GM23338 (cell line): ENCODE data around the gene DST. TPM values are rescaled to one million over a fixed set of nuclear protein-coding genes. Genes with fewer than 3 reads are reported as not detected.

Experiments
- ATAC-seq: fragments of 200-7000 bp; cut with Tn5 transposase; 3 replicates; pipeline ENCODE4 v1.9.1; 2020
- DNase-seq: peaks from one replicate; pipeline ENCODE4 v3.0.0-alpha.2; 2015; ENCODE audit warnings: low spot score
- H2AFZ ChIP-seq: fragments of 200-600 bp; sonication (generic); 2 replicates; pipeline ENCODE4 v1.8.0; 2016; ENCODE audit warnings: antibody characterized with exemption, mild to moderate bottlenecking, moderate library complexity
- H3F3A ChIP-seq: fragments of 200-600 bp; sonication (generic); replicated peaks from 2 replicates; pipeline ENCODE4 v1.8.0; 2017; ENCODE audit warnings: antibody characterized with exemption, mixed run types, low read depth
- H3K27ac ChIP-seq: fragments of 200-600 bp; sonication (generic); 2 replicates; pipeline ENCODE4 v1.6.1; 2016; ENCODE audit warnings: low read depth
- H3K27me3 ChIP-seq: fragments of 200-600 bp; sonication (generic); 2 replicates; pipeline ENCODE4 v1.8.0; 2016; ENCODE audit warnings: mild to moderate bottlenecking, mixed run types, moderate library complexity; ENCODE audit not compliant: insufficient read depth
- H3K36me3 ChIP-seq: fragments of 200-600 bp; sonication (generic); 2 replicates; pipeline ENCODE4 v1.8.0; 2016; ENCODE audit warnings: mild to moderate bottlenecking; ENCODE audit not compliant: insufficient read depth
- H3K4me1 ChIP-seq: fragments of 200-600 bp; sonication (generic); 2 replicates; pipeline ENCODE4 v1.8.0; 2016; ENCODE audit warnings: mild to moderate bottlenecking, moderate library complexity; ENCODE audit not compliant: insufficient read depth
- H3K4me2 ChIP-seq: fragments of 200-600 bp; sonication (generic); 2 replicates; pipeline ENCODE4 v1.7.1; 2017; ENCODE audit warnings: mixed run types
- H3K4me3 ChIP-seq: fragments of 200-600 bp; sonication (generic); 2 replicates; pipeline ENCODE4 v1.6.1; 2016; ENCODE audit warnings: mixed run types
- H3K79me2 ChIP-seq: fragments of 200-600 bp; sonication (generic); replicated peaks from 2 replicates; pipeline ENCODE4 v1.8.0; 2017; ENCODE audit warnings: mild to moderate bottlenecking; ENCODE audit not compliant: insufficient read depth
- H3K9me2 ChIP-seq: fragments of 200-600 bp; sonication (generic); 2 replicates; pipeline ENCODE4 v1.8.0; 2017; ENCODE audit not compliant: insufficient read depth
- H4K20me1 ChIP-seq: fragments of 200-600 bp; sonication (generic); replicated peaks from 2 replicates; pipeline ENCODE4 v1.8.0; 2017; ENCODE audit warnings: mild to moderate bottlenecking; ENCODE audit not compliant: insufficient read depth
- H3K27ac Mint-ChIP-seq: 2 replicates; pipeline ENCODE4 v1.8.0; 2020; ENCODE audit warnings: inconsistent platforms, mild to moderate bottlenecking, moderate library complexity, mixed read lengths
- H3K27me3 Mint-ChIP-seq: 3 replicates; pipeline ENCODE4 v1.8.0; 2022; ENCODE audit warnings: low read depth, mild to moderate bottlenecking, moderate library complexity, mixed read lengths, inconsistent platforms; ENCODE audit not compliant: insufficient read depth, poor library complexity
- H3K36me3 Mint-ChIP-seq: 3 replicates; pipeline ENCODE4 v1.8.0; 2021; ENCODE audit warnings: low read depth, mild to moderate bottlenecking, inconsistent platforms, moderate library complexity, mixed read lengths
- H3K4me1 Mint-ChIP-seq: 3 replicates; pipeline ENCODE4 v1.8.0; 2020; ENCODE audit warnings: mild to moderate bottlenecking, inconsistent platforms, mixed read lengths
- H3K4me3 Mint-ChIP-seq: 3 replicates; pipeline ENCODE4 v1.8.0; 2021; ENCODE audit warnings: moderate library complexity, mild to moderate bottlenecking, inconsistent platforms, mixed read lengths
- H3K9me3 Mint-ChIP-seq: 3 replicates; pipeline ENCODE4 v1.8.0; 2020; ENCODE audit warnings: moderate library complexity, mild to moderate bottlenecking, inconsistent platforms, mixed read lengths
- CREB1 ChIP-seq: fragments of 250-450 bp; sonication (Bioruptor Pico); IDR thresholded peaks from 2 replicates; pipeline ENCODE4 v1.5.0; 2020; ENCODE audit warnings: low read depth, mild to moderate bottlenecking, moderate library complexity
- CTCF ChIP-seq, 2 experiments: fragments of 200-600 bp in 1 of 2; sonication (generic) in 1 of 2; conservative IDR thresholded peaks; 2 replicates each; pipeline versions ENCODE4 v1.5.1 to v1.6.1; 2016 to 2017; ENCODE audit warnings: antibody characterized with exemption in 2 of 2, low read depth in 2 of 2, mild to moderate bottlenecking in 2 of 2, moderate library complexity in 1 of 2
- ETS1 ChIP-seq: IDR thresholded peaks from 2 replicates; pipeline ENCODE4 v1.6.1; 2016; ENCODE audit warnings: antibody characterized with exemption
- EZH2 ChIP-seq: fragments of 200-600 bp; sonication (generic); IDR thresholded peaks from one replicate; pipeline ENCODE4 v1.8.0; 2017; ENCODE audit warnings: antibody characterized with exemption, mild to moderate bottlenecking, low read depth; ENCODE audit not compliant: unreplicated experiment
- JUNB ChIP-seq: IDR thresholded peaks from one replicate; pipeline ENCODE4 v1.6.1; 2016; ENCODE audit warnings: antibody characterized with exemption; ENCODE audit not compliant: unreplicated experiment
- NANOG ChIP-seq: IDR thresholded peaks from 2 replicates; pipeline ENCODE4 v1.6.1; 2016; ENCODE audit warnings: antibody characterized with exemption, borderline replicate concordance
- ZNF114 ChIP-seq: fragments of 250-450 bp; sonication (Bioruptor Pico); IDR thresholded peaks from 2 replicates; pipeline ENCODE4 v1.5.0; 2020; ENCODE audit warnings: mild to moderate bottlenecking, moderate library complexity
- ZNF462 ChIP-seq: fragments of 250-450 bp; sonication (Bioruptor Pico); IDR thresholded peaks from 2 replicates; pipeline ENCODE4 v1.5.0; 2020; ENCODE audit warnings: mild to moderate bottlenecking, moderate library complexity
- polyA plus RNA-seq: library from polyadenylated mRNA; unstranded; fragments of >200 nt; fragmentation: Nextera tagmentation; extraction: Ambion mirVana; gene quantifications from 2 replicates; pipeline ENCODE4 v1.2.1, GENCODE V29; 2016
- total RNA-seq: library from RNA; depleted of rRNA; stranded (reverse); fragments of >200 nt; shearing (Covaris generic); gene quantifications from 2 replicates; pipeline ENCODE4 v1.2.3, GENCODE V29; 2014

Gene DST
- total and polyA plus RNA-seq, 2 experiments from 2014 or later = 88.7 to 188 TPM

- Histone ChIP-seq H3K4me2 (no peak overlapping the region), H2AFZ (no peak overlapping the region), H3K9me2 (peaks cover 4% of the 10 kb centered on the region; the same call in 1 of the 2 replicates), H3K27me3 (no peaks in the 10 kb centered on the region), H3F3A (no peaks in the 10 kb centered on the region), H3K79me2 (no peaks in the 10 kb centered on the region), H4K20me1 (no peaks in the 10 kb centered on the region), H3K4me3 (no peak overlapping the region), H3K36me3 (no peaks in the 10 kb centered on the region), H3K4me1 (no peaks in the 10 kb centered on the region), H3K27ac (no peak overlapping the region)
- peaks cover 22% of the 10 kb centered on the region for H3K9me3 Mint-ChIP-seq
- peaks cover 8% of the 10 kb centered on the region; the same call in 2 of the 3 replicates for H3K36me3 Mint-ChIP-seq
- no peak for TF ChIP-seq EZH2
- no peak for TF ChIP-seq ETS1
- no peak for TF ChIP-seq ZNF462 (CRISPR knock-in tag)
- no peak for TF ChIP-seq ZNF114 (CRISPR knock-in tag)
- TF ChIP-seq CREB1 (CRISPR knock-in tag) = no peak
- TF ChIP-seq CTCF (conservative IDR thresholded peaks at IDR 0.05; ENCODE audit: low read depth in 2 of 2) = no peak
- no peak for TF ChIP-seq NANOG
- TF ChIP-seq JUNB = no peak
- H3K4me1 Mint-ChIP-seq = no peaks in the 10 kb centered on the region
- H3K27me3 Mint-ChIP-seq = peaks cover 5% of the 10 kb centered on the region
- no peak overlapping the region for H3K4me3 Mint-ChIP-seq
- no peak overlapping the region for H3K27ac Mint-ChIP-seq
- DNase-seq (no peak), ATAC-seq (no peak)
Measured at GRCh38 chr6:56437171-56437900, 205.4 kb downstream of the DST start.
